GM21786 (cell line): Measurements from ENCODE around the gene RFX1.

Experiments used
- ATAC-seq: cut with Tn5 transposase; IDR thresholded peaks from one replicate; pipeline ENCODE4 v1.9.1; 2021; ENCODE audit not compliant: unreplicated experiment

Gene RFX1

DNA sequence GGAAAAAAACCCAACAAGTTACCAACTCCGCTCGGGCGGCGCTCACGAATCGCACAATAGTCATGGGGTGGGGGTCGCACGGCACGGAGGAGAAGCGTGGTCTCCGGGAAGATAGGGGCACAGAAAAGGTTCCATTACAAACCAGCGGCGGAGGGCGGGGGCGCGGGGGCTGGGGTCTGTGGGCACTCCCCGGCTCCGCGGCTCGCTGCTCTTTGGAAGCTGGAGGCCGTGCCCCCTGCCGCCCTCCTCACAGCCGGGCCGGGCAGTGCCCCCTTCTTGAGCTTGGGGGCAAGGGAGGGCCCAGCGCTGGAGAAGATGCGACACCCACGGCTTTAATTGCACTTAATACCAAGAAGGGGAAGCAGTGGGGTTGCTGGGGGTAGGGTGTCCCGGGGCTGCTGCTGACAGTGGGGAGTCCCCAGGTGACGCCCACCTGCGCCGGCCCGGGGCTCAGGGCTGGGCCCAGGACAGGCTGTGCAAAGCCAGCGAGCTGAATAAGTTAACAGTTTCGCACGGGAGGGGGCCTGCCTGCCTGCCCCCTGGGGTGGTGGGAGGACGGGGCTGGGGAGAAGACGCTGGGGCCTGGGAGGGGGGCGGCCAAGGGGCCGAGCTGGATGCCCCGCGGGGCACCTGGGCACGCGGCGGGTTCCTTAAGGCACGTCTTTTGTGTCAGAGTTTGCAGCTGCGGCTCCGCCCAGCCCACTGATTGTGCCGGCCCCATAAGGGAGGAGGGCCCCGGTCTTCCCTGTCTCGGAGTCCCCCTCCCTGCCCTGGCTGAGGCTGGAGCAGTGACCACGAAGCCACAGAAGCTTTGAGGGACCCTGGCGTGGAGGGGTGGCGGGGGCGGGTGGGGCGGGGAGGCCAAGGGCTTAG lies 44.1 kb downstream of the RFX1 start:
- ATAC-seq, result no peak

DNA sequence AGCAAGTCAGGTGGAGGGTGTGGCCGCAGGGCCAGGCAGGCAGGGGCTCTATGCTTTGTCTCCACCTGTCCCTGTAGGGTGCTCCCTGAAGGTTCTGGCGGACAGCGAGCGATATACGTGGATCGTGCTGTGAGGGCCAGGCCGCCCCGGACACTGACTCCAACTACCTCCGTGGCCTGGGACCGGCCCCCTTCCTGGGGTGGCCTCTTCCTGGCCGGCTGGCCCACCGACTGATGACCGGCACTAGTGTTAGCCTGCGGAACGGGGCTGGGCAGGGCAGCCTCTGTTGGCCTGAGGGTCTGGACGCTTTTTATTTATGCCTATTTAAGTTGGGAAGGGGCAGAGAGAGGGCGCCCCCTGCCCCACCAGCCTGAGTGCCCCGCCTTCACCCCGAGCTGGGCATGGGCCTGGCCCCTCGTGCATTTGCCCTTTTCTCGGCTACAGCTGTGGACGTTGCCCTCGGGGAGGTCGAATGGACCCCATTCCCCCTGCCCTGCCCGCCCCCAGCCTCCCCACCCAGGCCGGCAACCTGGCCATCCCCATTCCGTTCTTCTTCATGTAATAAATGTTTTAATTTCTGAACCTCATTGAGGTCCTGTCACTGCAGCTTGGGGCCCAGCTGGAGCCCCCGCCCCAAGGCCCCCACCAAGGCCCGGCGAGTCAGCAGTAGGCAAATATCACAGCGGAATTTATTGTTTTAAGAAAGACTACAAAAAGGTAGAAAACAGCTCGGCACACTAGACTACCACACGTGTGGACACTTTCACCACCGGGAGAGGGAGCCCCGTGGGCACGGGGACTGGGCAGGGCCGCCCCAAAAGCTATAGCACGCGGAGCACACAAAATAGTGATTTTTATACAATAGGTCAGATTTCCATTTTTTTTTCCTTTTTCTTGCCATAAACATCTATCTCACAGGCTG lies 45.0 kb downstream of the RFX1 start:
- ATAC-seq, result no peak

DNA sequence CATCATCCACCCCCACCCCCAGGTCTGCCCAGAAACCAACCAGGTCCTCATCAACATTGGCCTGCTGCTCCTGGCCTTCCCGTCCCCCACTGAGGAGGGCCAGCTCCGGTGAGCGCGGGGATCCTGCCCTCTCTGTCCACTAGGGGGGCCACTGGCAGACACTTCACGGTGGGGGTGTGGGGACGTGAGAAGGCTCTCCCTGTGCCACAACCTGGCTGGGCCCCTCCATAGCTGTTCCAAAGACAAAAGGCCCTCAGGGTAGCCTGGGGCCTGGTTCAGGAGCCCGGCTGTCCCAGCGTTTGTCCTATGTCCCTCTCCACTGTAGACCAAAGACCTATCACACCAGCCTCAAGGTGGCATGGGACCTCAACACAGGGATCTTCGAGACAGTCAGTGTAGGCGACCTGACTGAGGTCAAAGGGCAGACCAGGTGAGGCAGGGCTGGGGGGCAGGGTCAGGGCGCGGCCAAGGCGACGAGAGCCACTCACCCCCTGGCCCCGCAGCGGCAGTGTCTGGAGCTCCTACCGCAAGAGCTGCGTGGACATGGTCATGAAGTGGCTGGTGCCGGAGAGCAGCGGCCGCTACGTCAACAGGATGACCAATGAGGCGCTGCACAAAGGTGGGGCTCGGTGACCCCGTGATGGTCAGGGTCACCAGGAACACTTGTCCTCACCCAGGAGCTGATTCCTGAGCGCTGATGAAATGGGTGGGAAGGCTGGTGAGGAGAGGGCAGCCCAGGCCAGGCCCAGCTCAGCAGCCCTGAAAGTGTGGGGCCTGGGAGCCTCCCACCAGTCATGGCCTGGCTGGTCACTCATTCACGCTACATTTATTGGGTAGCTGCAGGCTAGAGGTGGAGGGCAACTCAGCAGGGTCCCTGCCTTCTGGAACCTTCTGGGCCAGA lies 45.9 kb downstream of the RFX1 start:
- ATAC-seq, result no peak

DNA sequence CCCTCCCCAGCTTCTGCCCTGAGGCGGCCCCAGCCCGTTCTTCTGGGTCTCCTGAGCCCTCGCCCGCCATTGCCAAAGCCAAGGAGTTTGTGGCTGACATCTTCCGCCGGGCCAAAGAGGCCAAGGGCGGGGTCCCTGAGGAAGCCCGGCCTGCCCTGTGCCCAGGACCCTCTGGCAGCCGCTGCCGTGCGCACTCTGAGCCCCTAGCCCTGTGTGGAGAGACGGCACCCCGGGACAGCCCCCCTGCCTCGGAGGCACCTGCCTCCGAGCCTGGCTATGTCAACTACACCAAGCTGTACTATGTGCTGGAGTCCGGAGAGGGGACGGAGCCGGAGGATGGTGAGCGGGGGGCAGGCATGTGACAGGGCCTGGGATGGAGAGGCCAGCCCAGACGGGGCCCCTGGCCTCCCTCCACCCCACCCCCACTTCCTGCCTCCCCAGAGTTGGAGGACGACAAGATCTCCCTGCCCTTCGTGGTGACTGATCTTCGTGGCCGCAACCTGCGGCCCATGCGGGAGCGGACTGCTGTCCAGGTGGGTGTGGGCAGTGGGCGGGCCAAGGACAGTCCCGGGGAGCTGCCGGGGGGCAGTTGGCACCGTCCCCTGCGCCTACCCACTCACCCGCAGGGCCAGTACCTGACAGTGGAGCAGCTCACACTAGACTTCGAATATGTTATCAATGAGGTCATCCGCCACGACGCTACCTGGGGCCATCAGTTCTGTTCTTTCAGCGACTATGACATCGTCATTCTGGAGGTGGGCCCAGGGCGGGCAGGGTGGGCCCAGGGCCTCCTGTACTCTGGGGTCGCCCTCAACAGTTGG lies 46.8 kb downstream of the RFX1 start:
- no peak for ATAC-seq

DNA sequence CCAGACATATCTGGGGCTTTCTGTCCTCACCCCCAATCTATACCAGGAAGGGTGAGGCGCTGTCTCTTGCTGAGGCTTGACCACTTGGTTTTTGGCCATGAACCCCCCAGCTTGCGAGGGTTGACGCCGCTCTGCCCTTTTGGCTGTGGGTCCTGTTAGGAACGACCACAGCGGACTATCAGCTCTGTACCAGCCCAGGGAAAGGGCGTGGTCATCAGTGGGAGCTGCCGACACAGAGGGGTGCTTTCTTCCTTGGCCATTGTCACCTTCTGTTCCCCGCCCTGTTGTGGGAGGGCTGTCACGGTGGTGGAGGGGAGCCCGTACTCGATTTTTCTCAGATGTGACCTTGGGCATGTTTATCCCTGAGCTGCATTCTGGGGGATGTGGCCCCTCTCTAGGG lies 48.1 kb downstream of the RFX1 start:
- no peak for ATAC-seq

DNA sequence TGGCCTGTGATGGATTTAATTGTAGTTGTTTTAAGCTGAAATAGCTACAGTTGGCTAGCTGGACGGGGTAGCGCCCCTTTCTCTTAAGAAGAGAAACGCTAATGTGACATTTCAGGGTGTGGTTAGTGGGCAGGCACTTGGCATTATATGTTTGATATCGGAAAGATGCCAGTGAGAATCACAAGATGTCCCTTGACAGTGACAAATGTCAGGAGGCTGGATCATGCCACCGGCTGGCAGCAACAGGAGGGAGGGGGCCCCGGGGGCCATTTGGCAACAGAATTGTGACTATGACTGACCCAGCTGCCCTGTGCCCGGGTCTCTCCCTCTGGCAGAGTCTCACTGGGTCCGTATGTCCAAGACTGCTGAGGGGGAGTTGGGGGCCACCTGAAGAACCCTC lies 49.1 kb downstream of the RFX1 start:
- ATAC-seq, result no peak

DNA sequence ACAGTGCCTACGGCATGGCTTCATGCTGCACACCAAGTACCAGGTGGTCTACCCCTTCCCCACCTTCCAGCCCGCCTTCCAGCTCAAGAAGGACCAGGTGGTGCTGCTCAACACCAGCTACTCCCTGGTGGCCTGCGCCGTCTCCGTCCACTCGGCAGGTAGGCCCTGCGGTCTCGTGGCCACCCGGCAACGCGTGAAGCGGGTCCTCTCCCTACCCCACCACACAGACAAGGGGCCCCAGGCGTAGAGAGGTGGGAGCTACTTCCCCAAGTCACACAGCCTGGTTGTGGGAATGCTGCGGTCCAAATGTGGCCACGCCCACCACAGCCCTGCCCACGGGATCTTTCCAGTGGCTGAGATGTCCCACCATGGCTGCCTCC lies 49.8 kb downstream of the RFX1 start:
- no peak for ATAC-seq

DNA sequence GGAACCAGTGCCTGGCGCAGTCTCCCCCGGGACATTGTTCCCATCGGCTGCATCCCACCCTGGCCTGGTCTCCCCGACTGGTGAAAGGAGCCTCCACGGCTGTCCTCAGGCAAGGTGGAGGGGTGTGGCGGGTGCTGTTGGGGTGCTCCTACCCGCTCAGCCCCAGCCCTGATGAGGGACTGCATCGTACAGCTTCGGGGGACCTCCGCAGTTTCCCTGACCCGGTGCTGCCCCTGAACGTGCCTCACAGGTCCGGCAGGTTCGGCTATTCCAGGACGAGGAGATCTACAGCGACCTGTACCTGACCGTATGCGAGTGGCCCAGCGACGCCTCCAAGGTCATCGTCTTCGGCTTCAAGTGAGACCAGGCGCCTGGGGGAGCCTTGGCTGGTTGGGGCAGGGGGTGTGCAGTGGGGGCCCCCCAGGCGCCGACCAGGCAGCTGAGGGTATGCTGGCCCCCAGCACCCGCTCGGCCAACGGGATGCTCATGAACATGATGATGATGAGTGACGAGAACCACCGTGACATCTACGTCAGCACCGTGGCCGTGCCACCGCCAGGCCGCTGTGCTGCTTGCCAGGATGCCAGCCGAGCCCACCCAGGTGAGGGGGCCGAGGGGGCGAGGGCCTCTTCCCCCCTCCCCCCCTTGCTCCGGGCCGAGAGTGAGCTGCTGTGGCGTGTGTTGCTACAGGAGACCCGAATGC lies 50.3 kb downstream of the RFX1 start:
- ATAC-seq, result no peak

DNA sequence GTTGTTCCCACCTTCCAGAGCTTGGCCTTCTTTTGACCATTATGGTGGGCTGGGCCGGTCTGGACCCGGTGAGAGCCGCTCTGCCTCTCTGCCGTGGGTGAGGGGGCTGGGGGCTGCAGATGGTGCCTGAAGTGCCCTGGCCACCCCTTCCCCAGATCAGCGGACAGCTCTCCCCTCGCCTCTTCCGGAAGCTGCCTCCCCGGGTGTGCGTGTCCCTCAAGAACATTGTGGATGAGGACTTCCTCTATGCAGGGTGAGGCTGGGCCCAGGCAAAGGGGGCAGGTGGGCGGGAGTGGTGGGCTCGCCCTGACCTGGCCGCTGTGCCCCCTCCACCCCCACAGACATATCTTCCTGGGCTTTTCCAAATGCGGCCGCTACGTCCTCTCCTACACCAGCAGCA lies 51.9 kb downstream of the RFX1 start:
- no peak for ATAC-seq

DNA sequence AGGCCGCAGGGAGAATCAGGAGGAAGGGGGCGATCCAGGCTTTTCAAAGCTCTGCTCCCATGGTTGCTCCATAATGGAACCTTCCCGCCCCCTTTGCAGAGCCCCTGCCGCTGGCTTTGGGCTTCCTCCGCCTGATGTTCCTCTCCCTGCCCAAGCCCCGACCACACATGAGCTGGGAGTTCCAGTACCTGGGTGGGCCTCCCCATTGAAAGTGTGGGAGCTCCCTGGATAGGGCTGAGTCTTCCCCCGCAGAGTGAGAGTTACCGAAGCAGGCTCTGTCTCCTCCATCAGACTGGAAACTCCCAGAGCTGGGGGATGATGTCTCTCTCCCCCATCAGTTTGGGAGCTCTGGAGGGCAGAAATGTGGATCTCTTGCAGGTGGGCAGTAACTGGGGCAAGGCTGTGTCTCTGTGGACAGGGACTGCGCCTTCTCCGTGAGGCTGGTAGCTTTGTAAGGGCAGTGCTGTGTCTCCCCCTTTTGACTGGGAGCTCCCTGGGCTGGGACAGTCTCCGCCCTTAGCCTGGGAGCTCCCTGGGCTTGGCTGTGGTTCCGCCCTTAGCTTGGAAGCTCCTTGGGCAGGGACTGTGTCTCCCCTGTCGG lies 53.1 kb downstream of the RFX1 start:
- ATAC-seq, result no peak

DNA sequence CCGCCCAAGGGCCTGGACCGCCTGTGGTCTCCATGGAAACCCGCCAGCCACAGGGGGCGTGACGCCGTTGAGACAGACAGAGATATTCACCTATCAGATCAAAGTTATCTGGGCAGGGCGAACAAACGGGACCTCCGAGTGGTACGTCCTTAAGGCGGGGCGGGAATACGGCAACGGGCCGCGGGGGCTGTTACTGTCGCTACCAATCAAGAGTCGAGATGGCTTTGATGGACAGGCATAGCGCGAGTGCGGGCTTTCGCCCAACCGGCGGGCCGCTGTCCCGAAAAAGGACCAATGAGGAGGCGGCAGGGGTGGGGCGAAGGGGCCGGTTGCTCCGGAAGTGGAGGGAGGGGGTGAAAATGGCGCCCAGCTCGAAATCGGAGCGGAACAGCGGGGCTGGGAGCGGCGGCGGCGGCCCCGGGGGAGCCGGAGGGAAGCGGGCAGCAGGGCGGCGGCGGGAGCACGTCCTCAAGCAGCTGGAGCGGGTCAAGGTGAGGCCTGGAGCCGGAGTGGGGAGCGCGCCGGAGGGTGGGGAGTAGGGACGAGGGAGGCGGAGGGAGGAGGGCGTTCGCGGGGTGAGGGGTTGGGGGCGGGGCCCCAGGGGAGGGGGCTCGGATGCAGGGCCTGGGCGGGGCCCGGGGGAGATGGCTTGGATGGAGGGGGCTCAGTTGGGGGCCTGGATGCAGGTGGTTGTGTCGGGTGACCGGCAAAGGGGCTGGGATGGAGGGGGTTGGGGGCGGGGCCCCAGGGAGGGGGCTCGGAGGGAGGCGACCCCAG lies 53.8 kb downstream of the RFX1 start, which contains the start of gene DCAF15:
TSS of gene DCAF15 (plus strand) at position 356 of the 777 bp plus-strand sequence. CDS start at position 360, 4 bp downstream.
- ATAC-seq, result peak; percentile 98

DNA sequence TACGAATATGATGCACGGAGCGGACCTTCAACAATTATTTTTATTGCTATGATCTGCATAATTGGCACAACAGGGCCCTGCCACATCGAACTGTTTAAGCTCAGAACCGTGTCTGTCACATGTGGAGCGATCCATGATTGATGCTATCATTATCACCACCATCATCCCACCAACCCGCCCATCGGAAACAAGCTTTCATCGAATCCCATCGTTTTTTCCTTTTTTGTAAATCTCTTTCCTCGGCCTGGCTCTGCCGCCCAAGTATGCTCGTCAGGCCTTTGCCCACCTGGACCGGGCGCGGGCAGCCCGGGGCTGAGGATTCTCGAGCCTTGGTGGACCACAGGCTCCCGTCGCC lies 54.3 kb downstream of the RFX1 start:
- no peak for ATAC-seq

DNA sequence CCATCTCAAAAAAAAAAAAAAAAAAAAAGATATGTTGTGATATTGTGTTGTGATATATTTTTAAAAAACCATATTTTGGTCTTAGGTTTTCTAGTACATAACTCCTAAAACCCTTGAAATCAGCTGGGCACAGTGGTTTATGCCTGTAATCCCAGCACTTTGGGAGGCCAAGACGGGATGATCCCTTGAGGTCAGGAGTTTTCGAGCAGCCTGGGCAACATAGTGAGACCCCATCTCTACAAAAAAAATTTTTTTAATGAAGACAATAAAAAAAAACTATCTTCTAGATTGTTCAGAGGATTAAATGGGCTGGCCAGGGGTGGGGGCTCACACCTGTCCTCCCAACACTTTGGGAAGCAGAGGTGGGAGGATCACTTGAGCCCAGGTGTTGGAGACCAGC lies 55.1 kb downstream of the RFX1 start:
- no peak for ATAC-seq

DNA sequence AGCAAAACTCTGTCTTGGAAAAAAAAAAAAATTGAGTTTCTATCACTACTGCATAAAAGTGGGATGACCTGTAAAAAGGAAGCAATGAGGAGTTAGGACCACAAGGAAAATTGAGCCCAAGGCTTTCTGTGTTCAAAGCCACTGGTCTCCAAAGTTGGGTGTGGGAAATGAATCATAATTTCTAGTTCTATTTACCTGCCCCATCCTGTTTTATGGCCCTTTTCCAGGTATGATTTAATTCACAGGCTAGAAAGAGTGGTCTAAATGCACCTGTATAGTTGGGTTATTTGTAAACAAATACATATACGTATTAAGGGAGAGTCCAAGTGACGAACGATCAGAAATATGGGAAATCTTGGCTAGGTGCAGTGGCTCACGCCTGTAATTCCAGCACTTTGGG lies 59.7 kb downstream of the RFX1 start:
- ATAC-seq, result no peak

DNA sequence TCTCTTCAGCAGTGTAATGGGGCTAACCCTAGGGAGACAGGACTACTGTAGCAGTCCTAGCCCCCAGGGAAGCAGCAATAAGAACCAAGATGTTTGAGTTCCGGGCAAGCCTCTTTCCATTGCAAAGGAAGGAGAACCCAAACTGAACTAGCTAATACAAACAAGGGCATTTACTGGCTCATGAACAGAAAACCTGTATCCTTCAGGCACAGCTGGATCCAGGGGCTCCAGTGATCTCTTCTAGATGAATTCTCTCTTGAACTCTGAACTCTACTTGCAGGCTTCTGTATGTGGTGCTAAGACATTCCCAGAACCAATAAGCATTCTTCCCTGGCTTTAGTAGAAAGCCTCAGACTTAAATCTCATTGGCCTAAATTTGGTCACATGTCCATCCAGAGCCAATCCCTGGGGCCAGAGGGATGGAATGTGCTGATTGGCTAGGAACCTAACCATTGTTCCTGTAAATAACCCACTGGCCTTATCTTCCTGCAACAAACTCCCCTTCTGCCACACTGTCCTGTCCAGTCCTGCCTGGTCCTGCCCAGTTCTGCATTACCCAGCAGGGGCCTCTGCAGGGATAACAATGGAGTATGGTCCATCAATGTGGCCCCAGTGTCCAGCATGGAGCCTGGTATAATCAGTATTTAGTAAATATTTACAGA lies 64.0 kb downstream of the RFX1 start:
- ATAC-seq, result no peak

DNA sequence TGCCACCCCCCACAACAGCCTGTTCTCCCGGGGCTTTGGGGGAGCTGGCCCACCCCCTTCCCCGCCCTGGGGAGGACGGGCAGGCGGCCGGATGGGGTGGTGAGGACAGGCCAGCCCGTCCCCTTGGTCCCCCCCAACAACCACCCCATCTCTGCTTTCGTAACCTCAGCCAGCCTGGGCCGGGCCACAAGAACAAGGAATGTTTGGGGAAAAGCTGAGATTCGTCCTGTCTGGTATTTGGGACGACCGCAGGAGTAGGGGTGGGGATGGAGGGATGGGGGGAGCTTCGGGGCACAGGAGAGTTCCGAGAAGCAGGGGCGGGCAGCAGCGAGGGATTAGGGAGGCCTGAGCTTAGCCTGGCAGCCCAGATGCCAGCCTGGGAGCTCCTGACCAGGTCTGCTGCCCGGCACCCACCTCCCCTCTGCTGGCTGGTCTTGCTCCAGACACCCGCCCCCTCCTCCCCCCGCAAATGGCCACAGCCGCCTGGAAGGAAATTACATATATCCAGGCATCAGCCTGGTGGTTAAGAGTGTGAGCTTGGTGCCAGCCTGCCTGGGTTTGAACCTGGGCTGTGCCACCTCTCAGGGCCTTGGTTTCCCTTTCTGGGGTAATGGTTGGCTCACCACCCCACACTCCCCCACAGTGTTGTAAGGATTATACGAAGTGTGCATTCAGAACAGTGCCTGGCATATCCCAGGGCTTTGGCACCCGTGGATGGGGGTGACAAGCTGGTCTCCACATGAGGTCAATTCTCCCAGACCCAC lies 67.6 kb downstream of the RFX1 start, which contains the start of gene PODNL1:
TSS of gene PODNL1 (minus strand) at position 117 of the 764 bp plus-strand sequence. CDS start 236 bp downstream, outside the sequence.
- ATAC-seq, result no peak
